ENCODE data around the gene FYN.

The FYN gene

GRCh38 chr6:111615916-111616612 is 257.2 kb downstream of the FYN start:
- no peak for TF ChIP-seq CTCF (IDR thresholded peaks at IDR 0.05; ENCODE audit: poor library complexity, severe bottlenecking)
- ATAC-seq (ENCODE audit: low read depth) = peak; percentile 41; the same call in 1 of the 3 replicates
- H3K4me3 ChIP-seq (ENCODE audit: severe bottlenecking) = no peak overlapping the region
- H3K9me3 ChIP-seq (ENCODE audit: severe bottlenecking) = no peaks in the 10 kb centered on the region
- no peaks in the 10 kb centered on the region for H3K4me1 ChIP-seq (ENCODE audit: insufficient read depth, poor library complexity, severe bottlenecking)
- H3K27ac ChIP-seq (ENCODE audit: poor library complexity, severe bottlenecking) = no peak overlapping the region
- no peaks in the 10 kb centered on the region for H3K27me3 ChIP-seq (ENCODE audit: insufficient read depth, poor library complexity, severe bottlenecking)
- H3K36me3 ChIP-seq (ENCODE audit: low read depth) = no peaks in the 10 kb centered on the region
- DNase-seq (ENCODE audit: low spot score) = no peak

GRCh38 chr6:111614833-111615582 is 258.2 kb downstream of the FYN start:
- Histone ChIP-seq H3K27me3 (ENCODE audit: insufficient read depth, poor library complexity, severe bottlenecking) (no peaks in the 10 kb centered on the region), H3K36me3 (ENCODE audit: low read depth) (no peaks in the 10 kb centered on the region), H3K27ac (ENCODE audit: poor library complexity, severe bottlenecking) (no peak overlapping the region), H3K9me3 (ENCODE audit: severe bottlenecking) (no peaks in the 10 kb centered on the region), H3K4me3 (ENCODE audit: severe bottlenecking) (no peak overlapping the region), H3K4me1 (ENCODE audit: insufficient read depth, poor library complexity, severe bottlenecking) (no peaks in the 10 kb centered on the region)
- DNase-seq (ENCODE audit: low spot score) = no peak
- no peak for TF ChIP-seq CTCF (IDR thresholded peaks at IDR 0.05; ENCODE audit: poor library complexity, severe bottlenecking)
- ATAC-seq (ENCODE audit: low read depth) = 0 out of 3 replicates have a peak, but pooled peaks have one; percentile 12

- no peak for DNase-seq (ENCODE audit: low spot score)
Measured at GRCh38 chr6:111612379-111612778, 260.9 kb downstream of the FYN start.

GRCh38 chr6:111610548-111611172 is 262.6 kb downstream of the FYN start:
- Histone ChIP-seq H3K4me1 (ENCODE audit: insufficient read depth, poor library complexity, severe bottlenecking) (peaks cover 3% of the 10 kb centered on the region), H3K4me3 (ENCODE audit: severe bottlenecking) (no peak overlapping the region), H3K27me3 (ENCODE audit: insufficient read depth, poor library complexity, severe bottlenecking) (no peaks in the 10 kb centered on the region), H3K9me3 (ENCODE audit: severe bottlenecking) (no peaks in the 10 kb centered on the region), H3K27ac (ENCODE audit: poor library complexity, severe bottlenecking) (no peak overlapping the region), H3K36me3 (ENCODE audit: low read depth) (no peaks in the 10 kb centered on the region)
- TF ChIP-seq CTCF (IDR thresholded peaks at IDR 0.05; ENCODE audit: poor library complexity, severe bottlenecking) = no peak
- ATAC-seq (ENCODE audit: low read depth) (no peak), DNase-seq (ENCODE audit: low spot score) (no peak)

More at GRCh38 chr6:111612379-111612778, 260.9 kb downstream of the FYN start:
- no peak overlapping the region for H3K4me3 ChIP-seq (ENCODE audit: severe bottlenecking)
- no peak for ATAC-seq (ENCODE audit: low read depth)
- H3K4me1 ChIP-seq (ENCODE audit: insufficient read depth, poor library complexity, severe bottlenecking) = no peaks in the 10 kb centered on the region
- no peak overlapping the region for H3K27ac ChIP-seq (ENCODE audit: poor library complexity, severe bottlenecking)
- no peaks in the 10 kb centered on the region for H3K36me3 ChIP-seq (ENCODE audit: low read depth)
- no peak for TF ChIP-seq CTCF (IDR thresholded peaks at IDR 0.05; ENCODE audit: poor library complexity, severe bottlenecking)
- no peaks in the 10 kb centered on the region for H3K27me3 ChIP-seq (ENCODE audit: insufficient read depth, poor library complexity, severe bottlenecking)
- no peaks in the 10 kb centered on the region for H3K9me3 ChIP-seq (ENCODE audit: severe bottlenecking)

All from RWPE2 (cell line).